Measurements from ENCODE around the gene AK1.

DNA sequence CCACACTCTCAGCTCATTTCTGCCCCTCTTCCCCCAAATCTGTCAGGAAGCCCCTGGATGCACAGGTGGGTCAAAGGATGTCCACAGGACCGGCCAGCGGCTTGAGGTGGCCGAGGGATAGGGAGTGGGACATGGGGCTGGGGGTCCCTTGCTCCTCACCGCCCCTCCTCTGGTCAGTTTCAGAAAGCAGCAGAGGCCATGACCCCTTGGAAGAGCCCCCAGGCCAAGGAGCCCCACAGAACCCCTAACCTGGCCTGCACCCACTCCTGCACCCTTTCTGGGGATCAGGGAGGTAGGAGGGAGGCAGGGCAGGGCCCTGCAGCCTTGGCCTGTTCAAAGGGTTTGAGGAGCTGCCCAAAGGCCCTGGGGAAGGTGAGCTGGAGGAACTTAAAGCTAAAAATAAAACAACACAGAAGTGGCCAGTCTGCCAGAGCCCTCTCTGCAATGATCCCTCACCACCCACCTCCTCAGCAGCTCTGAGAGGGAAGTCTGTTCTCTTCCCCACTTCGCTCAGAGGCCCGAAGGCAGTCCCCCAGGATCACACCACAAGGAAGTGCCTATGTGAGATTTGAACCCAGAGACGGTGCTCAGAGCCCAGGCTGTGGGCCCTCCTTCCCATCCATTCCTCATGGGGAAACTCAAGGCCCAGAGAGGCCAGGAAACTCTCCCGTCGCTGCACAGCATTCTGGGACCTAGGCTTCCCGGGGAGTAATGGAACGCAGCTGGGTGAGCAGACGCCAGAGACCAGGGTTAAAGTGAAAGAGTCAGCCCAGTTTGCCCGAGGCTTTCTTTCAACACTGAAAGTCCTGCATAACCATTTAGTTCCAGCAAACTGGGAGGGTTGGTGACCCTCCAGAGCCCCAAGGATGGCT is 23.9 kb downstream of the AK1 start:
- TF ChIP-seq, protein P1, sequence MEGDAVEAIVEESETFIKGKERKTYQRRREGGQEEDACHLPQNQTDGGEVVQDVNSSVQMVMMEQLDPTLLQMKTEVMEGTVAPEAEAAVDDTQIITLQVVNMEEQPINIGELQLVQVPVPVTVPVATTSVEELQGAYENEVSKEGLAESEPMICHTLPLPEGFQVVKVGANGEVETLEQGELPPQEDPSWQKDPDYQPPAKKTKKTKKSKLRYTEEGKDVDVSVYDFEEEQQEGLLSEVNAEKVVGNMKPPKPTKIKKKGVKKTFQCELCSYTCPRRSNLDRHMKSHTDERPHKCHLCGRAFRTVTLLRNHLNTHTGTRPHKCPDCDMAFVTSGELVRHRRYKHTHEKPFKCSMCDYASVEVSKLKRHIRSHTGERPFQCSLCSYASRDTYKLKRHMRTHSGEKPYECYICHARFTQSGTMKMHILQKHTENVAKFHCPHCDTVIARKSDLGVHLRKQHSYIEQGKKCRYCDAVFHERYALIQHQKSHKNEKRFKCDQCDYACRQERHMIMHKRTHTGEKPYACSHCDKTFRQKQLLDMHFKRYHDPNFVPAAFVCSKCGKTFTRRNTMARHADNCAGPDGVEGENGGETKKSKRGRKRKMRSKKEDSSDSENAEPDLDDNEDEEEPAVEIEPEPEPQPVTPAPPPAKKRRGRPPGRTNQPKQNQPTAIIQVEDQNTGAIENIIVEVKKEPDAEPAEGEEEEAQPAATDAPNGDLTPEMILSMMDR (IDR thresholded peaks at IDR 0.05): no peak
- TF ChIP-seq POLR2A (IDR thresholded peaks at IDR 0.05): no peak

Measured in adrenal gland (tissue), 5 donors.